Fibroblast of skin of left biceps (primary cell): ENCODE data around the gene NDOR1.

Experiments
- DNase-seq, 2 experiments: peaks; one replicate each; pipeline ENCODE4 v3.0.0-alpha.2; 2013; ENCODE audit warnings: low read depth in 2 of 2

NDOR1 gene

DNA sequence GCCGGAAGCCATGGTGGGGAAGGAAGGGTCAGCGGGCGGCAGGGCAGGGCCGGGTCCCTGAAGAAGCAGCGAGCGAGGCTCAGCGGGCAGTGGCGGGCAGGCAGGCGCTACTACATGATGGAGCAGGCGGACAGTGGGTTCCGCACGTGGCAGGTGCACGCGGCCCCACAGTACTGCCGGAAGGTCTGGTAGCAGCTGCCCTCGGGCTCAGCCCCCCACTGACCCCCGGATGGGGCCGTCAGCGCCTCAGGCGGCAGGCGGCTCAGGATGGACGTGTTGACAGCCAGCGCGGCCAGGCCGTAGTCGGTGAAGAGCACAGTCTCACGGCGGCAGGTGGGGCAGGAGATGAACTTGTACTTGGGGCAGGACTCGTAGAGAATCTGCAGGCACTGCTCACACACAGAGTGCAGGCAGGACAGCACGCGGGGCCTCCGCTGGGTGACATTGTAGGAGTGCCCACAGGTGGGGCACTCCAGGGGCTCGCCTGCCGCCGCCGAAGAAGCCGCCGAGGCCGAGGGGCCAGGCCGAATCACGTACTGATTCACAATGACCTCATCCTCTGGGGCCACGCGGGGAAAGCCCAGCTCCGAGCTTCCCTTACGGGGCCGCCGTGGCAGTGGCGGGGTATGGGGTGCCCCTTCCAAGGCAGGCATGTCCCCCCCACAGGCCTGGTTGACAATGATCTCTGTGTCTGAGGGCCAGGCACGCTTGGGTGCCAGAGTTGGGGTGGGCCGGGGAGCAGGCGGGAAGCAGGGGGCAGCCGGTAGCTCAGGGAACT lies 15.0 kb downstream of the NDOR1 start:
- no peak for DNase-seq

DNA sequence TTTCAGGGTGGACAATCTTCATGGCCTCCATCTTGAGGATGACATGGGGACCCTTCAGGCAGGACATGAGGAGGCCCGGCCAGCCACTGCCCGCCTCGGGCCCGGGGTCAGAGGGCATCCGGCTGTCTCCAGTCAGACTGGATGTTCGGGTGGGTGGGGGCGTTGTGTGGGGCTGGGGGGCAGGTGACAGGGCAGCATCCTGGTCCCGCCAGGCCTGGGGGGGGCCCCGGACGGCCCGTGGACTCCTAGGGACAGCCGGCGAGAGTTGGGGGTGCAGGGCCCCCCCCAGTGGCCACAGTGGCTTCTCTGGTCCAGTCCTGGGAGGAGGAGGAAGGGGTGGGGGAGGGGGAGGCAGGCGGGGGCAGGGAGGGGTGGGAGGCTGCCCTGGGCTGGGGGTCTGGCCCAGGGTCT lies 15.6 kb downstream of the NDOR1 start:
- no peak for DNase-seq

DNA sequence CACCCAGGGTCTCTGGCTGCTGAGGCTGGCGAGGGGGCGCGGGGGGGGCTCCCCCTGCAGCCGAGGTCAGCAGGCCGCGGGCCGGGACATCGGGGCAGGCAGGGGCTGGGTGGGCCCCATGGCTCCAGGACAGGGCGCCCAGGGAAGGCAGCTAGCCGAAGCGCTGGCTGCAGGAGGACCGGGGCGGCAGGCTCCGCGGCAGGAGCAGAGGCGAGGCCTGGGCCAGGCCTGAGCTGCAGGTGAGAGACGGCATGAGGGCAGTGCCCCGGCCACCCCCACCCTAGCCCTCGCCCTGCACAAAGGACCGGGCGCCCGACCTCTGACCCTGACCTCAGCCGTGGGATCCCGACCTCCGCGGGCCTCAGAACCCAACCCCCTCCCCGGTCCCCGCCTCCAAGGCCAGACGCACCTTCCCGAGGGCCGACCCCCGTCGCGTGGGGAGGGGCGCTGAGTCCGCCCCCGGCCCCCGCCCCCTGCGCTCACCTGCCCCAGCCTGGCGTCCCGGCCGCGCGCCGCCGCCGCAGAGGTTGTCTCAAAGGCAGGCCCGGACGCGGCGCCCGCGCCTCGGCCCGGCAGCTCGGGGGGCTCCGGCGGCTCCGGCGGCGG lies 16.1 kb downstream of the NDOR1 start:
- no peak for DNase-seq

GRCh38 chr9:137222190-137223077 lies 16.9 kb downstream of the NDOR1 start, which contains the start of gene RNF208:
Gene RNF208 (minus strand): TSS chr9:137222240. CDS start chr9:137221212, 1,028 bp downstream.
- no peak for DNase-seq

- DNase-seq: peak; percentile 96 to 97
Observed at GRCh38 chr9:137223078-137223970, 17.8 kb downstream of the NDOR1 start.

DNA sequence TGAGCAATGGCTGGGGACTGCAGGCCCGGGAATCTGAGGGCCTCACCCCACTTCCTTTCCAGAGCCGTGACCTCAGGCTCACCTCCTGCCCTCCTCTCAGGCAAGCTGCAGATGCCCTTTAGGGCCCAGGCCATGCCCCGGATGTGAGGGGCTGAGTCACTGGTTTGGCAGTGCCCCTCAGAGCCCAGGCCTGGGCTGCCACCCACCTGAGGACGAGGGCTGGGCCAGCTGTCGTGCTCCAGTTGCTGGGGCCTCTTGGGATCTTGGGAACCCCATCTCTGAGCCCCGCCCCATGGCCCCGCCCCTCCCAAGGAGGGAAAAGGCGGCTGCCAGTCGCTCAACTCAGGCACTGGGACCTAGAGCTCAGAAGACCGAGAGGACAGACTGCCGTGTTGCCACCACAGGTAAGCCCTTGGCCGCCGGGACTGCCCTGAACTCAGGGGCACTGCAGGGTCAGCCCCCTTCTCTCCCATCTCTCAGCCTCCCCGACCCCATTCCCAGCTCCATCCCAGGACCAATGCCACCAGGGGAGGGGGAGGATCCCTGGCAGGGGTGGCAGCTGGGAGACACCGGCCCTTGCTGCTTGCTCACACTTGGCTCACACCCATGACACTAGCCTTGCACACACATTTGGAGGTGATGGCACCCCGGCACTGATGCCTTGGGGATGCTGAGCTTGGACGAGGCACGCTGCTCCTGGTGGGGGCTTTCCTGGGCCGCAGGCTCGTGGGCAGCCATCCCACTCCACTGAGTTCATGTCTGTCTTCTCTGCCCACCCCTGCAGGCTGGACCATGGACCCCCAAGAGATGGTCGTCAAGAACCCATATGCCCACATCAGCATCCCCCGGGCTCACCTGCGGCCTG lies 19.6 kb downstream of the NDOR1 start, which contains the start of gene CYSRT1:
CYSRT1 (plus strand) TSS at position 345 of the 865 bp plus-strand sequence; CDS start at position 793, 448 bp downstream.
- DNase-seq: no peak

- DNase-seq: no peak
Observed at GRCh38 chr9:137225699-137226331, 20.3 kb downstream of the NDOR1 start.

GRCh38 chr9:137226338-137227053 lies 21.0 kb downstream of the NDOR1 start:
- no peak for DNase-seq

GRCh38 chr9:137227054-137227852 lies 21.8 kb downstream of the NDOR1 start, which contains the start of gene RNF224:
Gene RNF224 (plus strand): TSS chr9:137227502. CDS start chr9:137228336, 834 bp downstream.
- no peak for DNase-seq

DNA sequence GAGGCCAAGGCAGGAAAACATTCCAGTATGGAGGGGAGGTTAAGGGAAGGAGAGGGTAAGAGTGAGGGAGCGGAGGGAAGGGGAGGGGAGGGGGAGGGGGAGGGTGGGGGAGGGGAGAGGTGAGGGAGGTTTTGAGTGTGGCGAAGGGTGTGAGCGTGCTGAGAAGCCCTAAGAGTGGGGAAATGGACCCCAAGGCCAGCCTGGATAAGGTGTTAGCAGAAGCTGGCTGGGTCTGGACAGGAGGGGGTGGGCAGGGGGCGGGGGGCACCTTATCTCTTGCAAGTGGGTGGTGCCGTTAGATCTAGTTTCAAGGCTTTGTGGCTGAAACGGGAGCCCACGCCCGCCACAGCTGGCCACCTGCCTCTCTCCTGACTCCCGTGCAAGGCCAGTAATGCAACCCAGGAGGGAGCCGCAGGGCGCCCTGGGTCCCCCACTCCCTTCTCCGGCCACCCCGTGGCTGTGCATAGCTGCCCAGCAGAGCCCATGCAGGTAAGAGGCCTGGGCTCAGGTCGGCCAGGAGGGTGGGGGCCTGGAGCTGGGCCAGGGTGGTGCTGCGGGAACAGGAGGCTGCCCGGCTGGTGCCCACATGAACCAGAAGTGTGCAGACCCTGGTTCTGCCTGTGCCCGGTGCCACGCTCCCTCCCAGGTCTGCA lies 22.5 kb downstream of the NDOR1 start:
- DNase-seq: no peak

DNA sequence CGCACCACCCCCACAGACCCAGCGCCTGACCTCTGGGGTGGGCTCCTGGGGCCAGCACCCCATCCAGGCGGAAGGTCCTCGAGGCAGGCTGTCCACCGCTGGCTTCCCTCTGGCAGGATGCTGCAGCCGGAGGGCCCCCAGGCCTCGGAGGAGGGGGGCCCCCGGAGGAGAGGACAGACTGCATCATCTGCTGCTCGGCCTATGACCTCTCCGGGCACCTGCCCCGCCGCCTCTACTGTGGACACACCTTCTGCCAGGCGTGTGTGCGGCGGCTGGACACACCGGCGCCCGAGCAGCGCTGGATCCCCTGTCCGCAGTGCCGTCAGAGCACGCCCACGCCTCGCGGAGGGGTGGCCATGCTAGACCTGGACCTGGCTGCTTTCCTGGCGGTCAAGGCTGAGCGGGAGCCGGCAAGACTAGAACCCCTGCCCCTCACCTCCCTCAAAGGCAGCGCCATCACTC lies 23.0 kb downstream of the NDOR1 start:
- no peak for DNase-seq

DNA sequence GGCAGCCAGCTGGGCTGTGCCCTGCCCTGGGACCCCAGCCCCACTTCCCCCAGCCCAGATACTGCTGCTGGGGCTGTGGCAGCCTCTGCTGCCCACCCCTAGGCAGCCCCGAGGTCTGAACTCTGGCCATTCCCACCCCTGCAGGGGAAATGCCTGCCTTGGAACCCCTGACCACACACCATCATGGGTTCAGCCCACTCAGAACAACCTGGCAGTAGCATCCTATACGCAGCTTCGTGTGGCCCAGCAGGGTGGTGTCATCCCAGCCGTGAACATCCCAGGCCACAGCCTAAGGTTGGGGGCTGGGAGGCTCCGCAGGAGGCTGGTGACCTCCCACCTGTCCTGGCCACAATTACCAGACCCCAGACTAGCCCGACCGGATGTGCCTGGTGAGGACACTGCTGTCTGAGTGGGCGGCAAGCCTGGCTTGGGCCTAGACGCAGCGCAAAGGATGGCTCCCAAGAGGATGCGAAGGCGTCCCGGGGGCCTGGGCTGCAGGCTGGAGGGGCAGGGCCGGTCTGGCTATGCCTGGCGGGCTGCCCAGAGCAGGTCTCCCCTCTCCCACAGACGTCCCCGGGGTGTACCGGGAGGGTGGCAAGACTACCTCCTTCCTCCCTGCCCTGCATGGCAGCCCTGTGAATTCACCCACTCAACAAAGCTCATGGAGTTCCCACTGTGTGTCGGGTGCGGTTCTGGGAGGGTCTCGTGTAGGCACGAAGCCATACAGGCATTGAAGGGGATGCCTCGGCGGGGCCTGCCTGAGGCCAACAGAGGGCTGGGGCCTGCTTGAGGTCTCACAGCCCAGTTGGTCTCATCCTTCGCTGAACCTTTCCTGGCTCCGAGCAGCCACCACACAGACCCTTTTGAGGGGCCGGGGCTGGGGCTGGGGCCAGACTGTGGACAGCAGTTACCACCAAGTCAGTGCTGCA lies 23.7 kb downstream of the NDOR1 start:
- no peak for DNase-seq

DNA sequence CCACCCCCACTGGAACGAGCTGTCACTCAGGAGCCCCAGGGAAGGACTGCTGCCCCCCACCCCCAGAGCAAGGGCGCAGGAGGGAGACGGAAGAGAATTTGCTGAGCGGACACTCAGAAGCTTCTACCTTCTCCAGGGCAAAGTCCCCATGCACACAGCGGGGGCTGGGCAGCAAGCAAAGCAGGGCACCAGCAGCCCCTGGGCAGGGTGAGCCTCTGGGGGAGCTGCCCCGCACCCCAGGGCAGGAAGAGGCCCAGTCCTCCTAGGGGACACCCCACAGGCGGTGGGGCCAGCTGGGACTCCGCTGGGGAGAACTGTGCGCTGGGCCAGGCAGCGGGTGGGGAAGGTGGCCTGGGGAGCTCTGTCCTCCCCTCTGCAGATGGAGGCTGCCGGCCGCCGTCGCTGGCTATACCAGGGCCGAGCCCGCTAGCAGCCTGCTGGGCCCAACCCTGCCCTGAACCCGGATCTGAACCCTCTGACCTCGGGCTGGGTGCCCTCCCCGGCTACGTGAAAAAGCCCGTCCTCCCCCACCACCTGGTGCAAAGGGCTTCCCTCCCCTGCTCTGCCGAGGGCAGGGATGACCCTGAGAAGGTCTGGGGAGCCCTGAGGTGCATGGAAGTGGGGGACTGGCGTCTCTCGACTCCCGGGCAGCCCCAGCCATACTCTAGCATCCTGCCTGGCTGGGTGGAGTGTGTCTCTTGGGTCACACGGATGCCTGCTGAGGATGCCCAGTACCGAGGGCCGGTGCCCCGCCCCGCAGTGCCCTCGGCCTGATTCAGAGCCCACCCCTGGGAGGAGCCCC lies 24.6 kb downstream of the NDOR1 start:
- DNase-seq: no peak

DNA sequence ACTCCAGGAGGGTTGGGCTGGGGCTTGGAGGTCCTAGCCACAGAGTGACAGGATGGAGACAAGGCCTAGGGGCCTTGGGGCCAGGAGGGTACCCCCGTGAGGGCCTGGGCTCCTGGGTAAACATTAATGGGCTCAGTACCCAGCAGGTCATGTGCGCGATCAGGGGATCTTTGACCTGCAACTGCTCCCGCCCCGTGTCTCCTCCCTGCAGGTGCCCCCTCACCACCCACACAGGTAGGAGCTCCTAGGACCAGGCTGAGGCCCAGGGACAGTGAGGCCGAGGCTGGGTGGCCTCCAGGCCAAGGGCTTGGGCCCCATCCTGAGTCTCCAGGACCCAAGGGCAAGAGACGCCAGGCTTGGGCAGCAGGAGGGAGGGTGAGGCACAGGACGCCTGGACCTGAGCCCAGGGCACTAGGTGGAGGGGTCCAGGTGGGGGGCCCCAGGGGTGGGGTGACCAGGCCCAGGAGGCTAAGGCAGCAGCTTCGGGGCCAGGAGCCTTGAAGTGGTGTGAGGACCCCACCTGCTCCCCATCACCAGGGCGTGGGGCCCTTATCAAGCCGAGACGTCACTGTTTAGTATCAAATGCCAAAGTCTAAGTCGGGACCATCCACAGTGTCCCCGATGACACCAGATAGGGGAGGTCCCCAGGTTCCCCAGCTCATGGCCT lies 25.3 kb downstream of the NDOR1 start, which contains the start of gene SLC34A3:
SLC34A3 (plus strand) TSS at position 197 of the 667 bp plus-strand sequence. CDS start 802 bp downstream, outside the sequence.
- no peak for DNase-seq
